ENCODE results near the gene SPINK5.

GRCh38 chr5:148107608-148108007 is 43.8 kb downstream of the SPINK5 start:
- TF ChIP-seq CTCF (IDR thresholded peaks at IDR 0.05; ENCODE audit: borderline replicate concordance, extremely low read depth, low read length, poor library complexity, severe bottlenecking) (no peak), EZH2 (IDR thresholded peaks at IDR 0.05; ENCODE audit: borderline replicate concordance, low read depth, low read length, severe bottlenecking) (no peak)

All from DND-41 (cell line).